ENCODE measurements around the gene CHL1. TPM values are rescaled to one million over a fixed set of nuclear protein-coding genes. Genes with fewer than 3 reads are reported as not detected.
A peak's percentile ranks its signal among the peaks of the same experiment; 100 is the strongest.

Gene CHL1
- polyA plus RNA-seq, 10 donors: 1.6 to 5.8 (median 2.7) TPM

- no peak for DNase-seq
Measured at GRCh38 chr3:396293-396692, 199.7 kb downstream of the CHL1 start.

- DNase-seq: no peak
Measured at GRCh38 chr3:399647-400046, 203.1 kb downstream of the CHL1 start.

DNA sequence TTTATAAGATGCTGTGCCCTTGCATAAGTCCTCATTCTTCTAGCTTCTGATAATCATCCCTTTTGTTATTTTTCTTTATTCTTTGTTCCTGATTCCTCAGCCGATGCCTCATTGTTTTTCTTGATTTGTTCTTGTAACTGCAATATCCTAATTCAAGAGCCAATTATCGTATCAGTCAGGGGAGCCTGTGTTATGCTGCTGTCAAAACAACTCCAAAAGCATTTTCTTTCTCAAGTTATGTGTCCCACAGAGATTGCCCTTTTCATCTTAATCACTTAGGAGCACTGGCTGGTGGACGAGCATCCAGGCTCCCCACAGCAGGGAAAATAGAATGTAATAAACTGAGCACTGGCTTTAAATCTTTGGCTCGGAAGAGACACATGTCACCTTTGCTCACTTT, 207.3 kb downstream of the CHL1 start:
- no peak for DNase-seq

DNA sequence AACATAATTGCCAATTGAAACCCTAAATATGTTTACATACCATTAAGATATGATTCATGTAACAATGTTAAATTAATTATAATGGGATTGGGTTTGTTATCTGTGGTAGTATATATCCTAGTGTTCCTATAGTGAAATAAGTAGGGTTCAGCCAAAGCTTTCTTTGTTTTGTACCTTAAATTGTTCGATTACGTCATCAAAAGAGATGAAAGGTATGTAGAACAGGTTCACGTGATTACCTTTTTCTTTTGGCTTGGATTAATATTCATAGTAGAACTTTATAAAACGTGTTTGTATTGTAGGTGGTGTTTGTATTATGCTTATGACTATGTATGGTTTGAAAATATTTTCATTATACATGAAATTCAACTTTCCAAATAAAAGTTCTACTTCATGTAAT, 212.4 kb downstream of the CHL1 start:
- no peak for DNase-seq

DNA sequence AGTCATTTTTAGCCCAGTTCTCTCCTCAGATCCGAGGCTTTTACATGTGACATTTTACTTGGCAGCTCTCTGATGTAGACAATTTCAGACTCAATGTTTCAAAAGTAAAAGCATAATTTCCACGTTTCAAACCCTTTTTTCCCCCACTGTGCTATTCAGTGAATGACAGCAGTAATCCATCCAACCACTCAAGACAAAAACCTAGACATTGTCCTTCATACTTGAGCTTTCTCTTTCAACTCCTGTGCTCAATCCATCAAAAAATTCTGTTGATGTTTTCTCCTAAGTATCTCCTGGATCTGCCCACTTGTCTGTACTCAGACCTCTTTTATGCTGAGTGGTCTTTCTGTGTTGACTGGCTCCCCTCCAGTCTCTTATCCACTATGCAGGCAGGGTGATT, 214.7 kb downstream of the CHL1 start:
- no peak for DNase-seq

DNA sequence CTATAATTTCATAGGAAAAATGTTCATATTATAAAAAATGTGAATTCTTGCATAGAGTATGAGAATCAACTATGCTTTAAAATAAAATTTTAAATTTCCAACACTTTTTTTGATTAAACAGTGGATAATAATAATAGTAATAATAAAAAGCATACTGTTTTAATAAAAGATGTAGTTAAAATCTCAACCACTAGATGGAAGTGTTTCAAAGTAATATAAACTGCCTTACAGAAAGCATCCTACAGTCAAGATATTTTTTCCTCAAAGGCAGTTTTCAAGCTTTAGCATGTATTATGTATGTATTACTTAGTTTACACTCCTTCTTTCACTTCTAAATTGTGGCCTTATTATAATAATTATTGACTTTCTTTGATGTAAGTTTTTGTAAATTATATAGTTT, 217.5 kb downstream of the CHL1 start:
- DNase-seq: peak in 1 of 3 donors; percentile 7

- no peak for DNase-seq
Measured at GRCh38 chr3:418239-418929, 221.8 kb downstream of the CHL1 start.

DNA sequence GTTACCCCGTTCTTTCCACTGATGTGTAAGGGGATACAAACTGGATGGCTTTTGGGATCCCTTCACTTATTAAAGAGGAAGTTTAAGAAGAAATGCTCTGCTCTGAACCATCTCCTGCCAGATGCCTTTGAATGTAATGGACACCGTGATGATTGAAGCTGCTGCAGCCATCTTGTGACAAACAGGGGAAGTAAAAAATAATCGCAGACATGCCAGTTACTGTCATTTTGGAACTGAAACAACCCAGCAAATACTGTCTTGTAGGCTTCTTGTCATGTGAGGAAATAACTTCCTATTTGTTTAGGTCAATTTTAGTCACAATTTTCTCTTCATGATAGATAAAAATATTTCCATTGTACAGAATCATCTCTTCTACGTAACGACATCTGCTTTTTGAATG, 224.0 kb downstream of the CHL1 start:
- no peak for DNase-seq

GRCh38 chr3:425079-425478, 228.5 kb downstream of the CHL1 start:
- peak; percentile 12 to 72 (median 34) for DNase-seq

- DNase-seq: no peak
Measured at GRCh38 chr3:426072-426471, 229.5 kb downstream of the CHL1 start.

DNA sequence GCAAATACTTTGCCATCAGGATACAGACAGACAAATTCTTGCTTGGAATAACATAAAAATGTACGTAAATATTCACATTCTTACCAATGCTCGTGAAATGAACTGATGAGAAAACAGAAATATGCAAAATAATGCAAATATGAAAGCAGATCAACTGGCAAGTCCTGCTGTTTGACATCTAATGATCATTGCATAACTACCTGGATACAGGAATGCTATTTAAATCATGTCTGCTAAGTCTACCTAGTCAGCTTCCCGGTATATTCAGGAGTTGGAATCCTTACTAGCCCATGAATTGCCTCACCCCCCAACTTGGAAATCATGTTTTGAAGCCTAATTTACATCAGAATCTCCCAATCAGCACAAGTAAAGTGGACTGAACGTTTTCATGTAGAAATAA, 230.6 kb downstream of the CHL1 start:
- DNase-seq: no peak

DNA sequence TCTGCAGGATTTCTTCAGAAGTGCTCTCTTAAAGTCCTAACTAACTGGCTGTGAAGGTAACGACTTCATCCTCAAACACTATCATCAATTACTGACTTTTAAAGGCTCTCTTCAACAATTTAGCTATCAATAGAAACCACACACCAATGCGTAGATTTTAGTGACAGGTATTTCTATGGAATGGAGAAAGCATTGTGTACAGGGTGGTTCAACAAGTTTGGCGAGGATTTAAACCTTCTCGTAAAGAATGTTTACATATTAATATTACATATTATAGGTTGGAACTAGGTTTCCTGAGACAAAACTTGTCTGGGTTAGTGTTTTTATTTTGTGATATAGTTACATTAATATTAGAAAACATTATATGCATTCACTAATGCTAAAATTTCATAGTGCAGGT, 233.6 kb downstream of the CHL1 start:
- DNase-seq: no peak

- no peak for DNase-seq
Measured at GRCh38 chr3:435161-435560, 238.6 kb downstream of the CHL1 start.

DNA sequence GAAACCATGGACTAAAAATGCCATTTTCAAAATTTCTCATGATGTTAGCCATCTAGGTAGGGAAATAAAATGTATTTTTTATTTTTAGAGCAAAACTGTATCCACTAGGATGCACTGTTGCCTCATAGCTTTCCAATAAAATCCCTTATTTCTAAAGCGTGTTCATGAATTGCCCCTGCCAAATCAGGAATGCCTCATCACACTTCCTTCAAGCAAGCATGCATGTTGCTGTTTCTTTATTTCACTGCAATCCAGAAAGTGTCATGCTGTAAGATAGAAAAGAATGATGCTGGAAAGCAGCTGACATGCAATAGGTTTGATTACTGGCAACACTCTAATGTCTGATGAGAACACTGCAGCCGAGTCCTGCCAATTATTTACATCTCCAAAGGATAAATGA, 239.5 kb downstream of the CHL1 start:
- peak in 1 of 3 donors; percentile 18 for DNase-seq

DNA sequence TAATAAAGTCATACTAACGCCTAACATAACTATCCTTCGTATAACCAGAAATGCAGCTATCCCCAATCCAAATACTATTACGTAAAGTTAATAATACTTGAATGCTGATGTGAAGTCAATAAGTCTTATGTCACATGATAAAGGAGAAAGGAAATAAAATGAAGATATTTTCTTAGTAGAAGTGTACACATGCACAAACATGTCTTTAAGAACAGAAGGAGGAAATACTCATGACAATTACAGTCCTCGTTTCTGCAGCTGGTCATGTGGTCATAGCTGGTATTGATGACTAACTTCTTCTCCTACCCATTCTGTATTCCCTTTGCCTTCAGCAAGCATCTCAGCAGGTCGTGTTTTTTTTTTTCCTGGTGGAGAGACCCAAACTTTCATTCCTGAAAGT, 244.3 kb downstream of the CHL1 start:
- no peak for DNase-seq

DNA sequence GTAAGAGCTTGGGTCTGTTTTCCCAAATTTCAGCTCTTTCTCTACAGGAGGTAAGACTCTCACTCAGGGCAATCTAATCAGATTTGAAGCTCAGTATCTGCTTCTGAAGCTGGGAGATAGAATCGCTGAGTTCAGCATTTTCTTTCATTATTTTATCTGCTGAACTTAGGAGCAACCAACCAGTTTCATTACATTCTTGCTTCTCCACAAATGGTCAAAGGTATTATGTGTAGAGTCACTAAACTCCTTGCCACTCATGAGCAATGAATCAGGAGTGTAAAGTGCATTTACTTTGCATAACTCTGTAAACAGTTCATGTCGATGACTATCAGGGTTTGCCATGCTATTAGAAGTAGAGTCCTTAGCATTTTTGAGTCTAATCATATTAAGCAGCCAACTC, 249.4 kb downstream of the CHL1 start:
- no peak for DNase-seq

- no peak for DNase-seq
Measured at GRCh38 chr3:447671-448070, 251.1 kb downstream of the CHL1 start.

DNA sequence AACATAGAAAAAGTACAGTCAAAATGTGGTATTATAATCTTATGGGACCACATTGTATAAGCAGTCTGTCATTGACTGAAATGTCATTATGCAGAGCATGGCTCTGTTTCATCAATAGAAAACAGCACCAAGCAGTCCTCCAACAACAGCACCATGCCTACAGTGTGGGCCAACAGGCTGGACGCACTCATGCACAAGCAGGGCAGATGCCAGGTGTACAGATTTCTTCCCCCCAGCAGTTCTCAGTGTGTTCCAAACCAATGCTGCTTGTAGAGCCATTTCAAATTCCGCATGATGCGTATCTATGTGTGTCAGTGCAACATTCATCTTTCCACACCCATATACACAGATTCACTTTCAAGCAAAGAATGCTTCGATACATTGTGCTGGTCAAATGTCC, 253.1 kb downstream of the CHL1 start:
- no peak for DNase-seq

- DNase-seq: no peak
Measured at GRCh38 chr3:452221-452620, 255.7 kb downstream of the CHL1 start.

GRCh38 chr3:453106-453505, 256.5 kb downstream of the CHL1 start:
- DNase-seq: no peak

DNA sequence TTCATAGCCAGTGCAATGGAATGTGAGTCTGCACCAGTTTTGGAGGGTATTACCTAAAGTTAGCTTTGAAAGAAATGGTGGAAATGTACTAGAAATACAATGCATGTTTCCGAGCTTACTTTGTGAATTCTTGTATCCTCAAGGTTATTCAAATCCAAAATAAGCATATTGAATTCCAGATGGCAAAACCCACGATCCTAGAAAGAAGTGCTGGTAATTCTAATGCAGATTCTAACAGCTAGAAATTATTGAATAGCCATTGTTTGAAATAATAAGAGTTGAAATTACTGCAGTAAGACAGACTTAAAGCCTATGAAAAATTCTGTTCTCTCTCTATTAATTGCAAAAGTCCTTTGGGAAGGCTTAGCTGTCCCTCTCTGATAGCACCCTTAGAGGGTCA, 258.4 kb downstream of the CHL1 start:
- no peak for DNase-seq

DNA sequence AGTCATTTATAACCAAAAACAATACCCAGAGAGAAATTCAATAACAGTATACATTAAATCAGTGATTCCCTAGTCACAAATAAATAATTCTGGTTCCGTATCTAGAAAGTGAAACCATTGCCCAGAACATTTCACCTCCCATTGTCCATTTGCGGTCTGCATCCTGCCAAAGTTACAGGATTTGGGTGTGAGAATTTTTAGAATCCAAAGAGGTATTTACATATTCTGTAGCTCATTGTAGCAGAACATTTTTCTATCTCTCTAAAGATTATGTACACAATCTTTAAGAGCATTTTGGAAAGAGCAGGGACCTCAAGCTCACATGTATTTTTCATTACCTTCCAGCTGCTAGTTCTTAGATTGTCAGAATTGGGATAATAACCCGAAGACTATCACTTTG, 261.6 kb downstream of the CHL1 start:
- peak in 1 of 3 donors; percentile 20 for DNase-seq

- peak in 1 of 3 donors; percentile 14 for DNase-seq
Measured at GRCh38 chr3:458653-459310, 262.2 kb downstream of the CHL1 start.

All from muscle of back (tissue), 11 donors.